Endothelial cell of umbilical vein (primary cell): Measurements from ENCODE around the gene FRYL. TPM values are rescaled to one million over a fixed set of nuclear protein-coding genes. Genes with fewer than 3 reads are reported as not detected.

Experiments
- BruUV-seq: library from RNA; stranded (reverse); fragments of 400-500 nt; replicated peaks from 2 replicates; lab custom pipeline; 2021; lab: Mats Ljungman, UMichigan
- CTCF ChIA-PET: fragments of 300-600, 350-600 bp; sonication (Branson Sonifier 250); formaldehyde crosslinking; loops from one replicate; lab custom pipeline; 2021; ENCODE audit warnings: antibody characterized with exemption, inconsistent platforms; lab: Charles Lee
- POLR2A ChIA-PET: fragments of 300-600, 350-600 bp; sonication (Branson Sonifier 250); formaldehyde crosslinking; loops from one replicate; lab custom pipeline; 2021; ENCODE audit warnings: antibody characterized with exemption, inconsistent platforms; lab: Charles Lee
- DNase-seq: peaks from one replicate; pipeline ENCODE4 v3.0.0-alpha.2; 2011; ENCODE audit warnings: low read depth, low spot score
- FAIRE-seq: peaks from 2 replicates; lab custom pipeline; 2011; peaks lifted over from hg19 to GRCh38; lab: Jason Lieb, UNC
- H2AFZ ChIP-seq: 2 replicates; pipeline ENCODE4 v1.6.0; 2012; ENCODE audit warnings: low read depth, low read length, control low read depth, inconsistent platforms
- H3K27ac ChIP-seq: 2 replicates; pipeline ENCODE4 v1.5.1; 2011; ENCODE audit warnings: low read depth, mild to moderate bottlenecking, control low read depth, low read length, moderate library complexity; ENCODE audit not compliant: insufficient read depth
- H3K27me3 ChIP-seq, 2 experiments: 2 replicates each; pipeline versions ENCODE4 v1.6.0 to v1.6.1; 2011; ENCODE audit warnings: low read length in 2 of 2, mixed read lengths in 1 of 2; ENCODE audit not compliant: control insufficient read depth in 2 of 2, insufficient read depth in 2 of 2
- H3K36me3 ChIP-seq, 2 experiments: 2 replicates in 1 of 2; 3 replicates in 1 of 2; pipeline ENCODE4 v1.5.1; 2011; ENCODE audit warnings: low read length in 2 of 2, mild to moderate bottlenecking in 1 of 2, moderate library complexity in 1 of 2; ENCODE audit not compliant: control insufficient read depth in 2 of 2, insufficient read depth in 2 of 2; ENCODE audit errors: extremely low read depth in 1 of 2
- H3K4me1 ChIP-seq: 3 replicates; pipeline ENCODE4 v1.5.1; 2011; ENCODE audit warnings: mild to moderate bottlenecking, low read length; ENCODE audit not compliant: control insufficient read depth, insufficient read depth; ENCODE audit errors: extremely low read depth
- H3K4me2 ChIP-seq: 2 replicates; pipeline ENCODE4 v1.6.1; 2011; ENCODE audit warnings: low read length, control low read depth, mixed read lengths; ENCODE audit not compliant: insufficient read depth
- H3K4me3 ChIP-seq, 3 experiments: fragments of 200-600 bp in 1 of 3; sonication (generic), shearing (Covaris generic) in 1 of 3; replicated peaks in 1 of 3; 2 replicates each; pipeline ENCODE4 v1.5.1; 2011 to 2016; ENCODE audit warnings: control low read depth in 3 of 3, low read length in 3 of 3, mild to moderate bottlenecking in 2 of 3, inconsistent platforms in 1 of 3, low read depth in 1 of 3, moderate library complexity in 1 of 3; ENCODE audit not compliant: insufficient read depth in 1 of 3
- H3K79me2 ChIP-seq: 2 replicates; pipeline ENCODE4 v1.6.0; 2012; ENCODE audit warnings: low read length, inconsistent platforms; ENCODE audit not compliant: control insufficient read depth, insufficient read depth
- H3K9ac ChIP-seq: replicated peaks from 2 replicates; pipeline ENCODE3; 2011; ENCODE audit warnings: low read length, control low read depth; ENCODE audit not compliant: insufficient read depth; ENCODE audit errors: extremely low read depth
- H3K9me1 ChIP-seq: replicated peaks from 3 replicates; pipeline ENCODE4 v1.6.0; 2011; ENCODE audit warnings: mild to moderate bottlenecking, low read length; ENCODE audit not compliant: control insufficient read depth, insufficient read depth; ENCODE audit errors: extremely low read depth
- H3K9me3 ChIP-seq: replicated peaks from 2 replicates; pipeline ENCODE4 v1.5.1; 2012; ENCODE audit warnings: low read length, inconsistent platforms; ENCODE audit not compliant: control insufficient read depth, insufficient read depth
- H4K20me1 ChIP-seq: replicated peaks from 2 replicates; pipeline ENCODE3; 2011; ENCODE audit warnings: mild to moderate bottlenecking, low read length; ENCODE audit not compliant: control insufficient read depth, insufficient read depth; ENCODE audit errors: extremely low read depth
- EZH2 ChIP-seq: IDR thresholded peaks from 2 replicates; pipeline ENCODE4 v1.6.1; 2012; ENCODE audit warnings: borderline replicate concordance, low read depth, mild to moderate bottlenecking, moderate library complexity, low read length, inconsistent platforms; ENCODE audit not compliant: severe bottlenecking
- FOS ChIP-seq: IDR thresholded peaks from 2 replicates; pipeline ENCODE4 v1.6.1; 2011; ENCODE audit warnings: mild to moderate bottlenecking, low read length, moderate library complexity, borderline replicate concordance; ENCODE audit not compliant: insufficient read depth
- GATA2 ChIP-seq: IDR thresholded peaks from 2 replicates; pipeline ENCODE4 v1.7.0; 2011; ENCODE audit warnings: low read depth, mild to moderate bottlenecking, moderate library complexity, mixed read lengths, low read length; ENCODE audit not compliant: insufficient read length, insufficient read depth
- JUN ChIP-seq: IDR thresholded peaks from 2 replicates; pipeline ENCODE4 v1.6.1; 2011; ENCODE audit warnings: borderline replicate concordance, low read depth; ENCODE audit not compliant: insufficient read length, insufficient read depth
- MYC ChIP-seq: IDR thresholded peaks from one replicate; pipeline ENCODE4 v1.6.1; 2011; ENCODE audit warnings: mild to moderate bottlenecking, low read depth, low read length
- POLR2A ChIP-seq: IDR thresholded peaks from 2 replicates; pipeline ENCODE4 v1.6.1; 2012; ENCODE audit warnings: low read depth, mild to moderate bottlenecking, control low read depth, low read length
- POLR2AphosphoS5 ChIP-seq: IDR thresholded peaks from 2 replicates; pipeline ENCODE4 v1.6.1; 2012; ENCODE audit warnings: low read depth, mild to moderate bottlenecking, control low read depth, low read length, moderate library complexity; ENCODE audit not compliant: insufficient read depth
- dilution Hi-C: fragments of 300-500 bp; cut with MboI; formaldehyde crosslinking; loops from one replicate; pipeline ENCODE4 v1.15.0; 2019; ENCODE audit warnings: low sequenced_read_pairs; ENCODE audit not compliant: extremely low pct_ligation_motif_present
- intact Hi-C: fragments of 100-400 bp; cut with micrococcal nuclease; formaldehyde crosslinking; loops from one replicate; pipeline ENCODE4 v1.10.0; 2022
- polyA plus RNA-seq, 4 experiments: library from polyadenylated mRNA; depleted of rRNA in 3 of 4; stranded (reverse) in 3 of 4; unstranded in 1 of 4; fragments of >200 nt; gene quantifications; 2 replicates each; pipeline versions ENCODE4 v1.2.1 to v1.2.3, GENCODE V29; 2011 to 2012; ENCODE audit warnings: missing spikeins in 1 of 4
- total RNA-seq: library from RNA; stranded (reverse); gene quantifications from 2 replicates; pipeline ENCODE4 v1.2.3, GENCODE V29; 2021
- TF ChIP-seq, protein P1 (sequence below): IDR thresholded peaks from 2 replicates; pipeline ENCODE4 v1.6.1; 2011; ENCODE audit not compliant: insufficient read depth, insufficient read length
- TF ChIP-seq, protein P2 (sequence below), 2 donors: IDR thresholded peaks; 1 replicate in 1 of 2; 2 replicates in 1 of 2; pipeline ENCODE4 v1.5.1; 2011; ENCODE audit warnings: low read length in 2 of 2, mild to moderate bottlenecking in 2 of 2, moderate library complexity in 2 of 2, control low read depth in 1 of 2, inconsistent platforms in 1 of 2, low read depth in 1 of 2; ENCODE audit not compliant: insufficient read depth in 1 of 2; ENCODE audit errors: extremely low read depth in 1 of 2

The FRYL gene
- total and polyA plus RNA-seq, 2 donors (not counting 3 experiments of a cell fraction or from before 2014, with no cell fraction given): 17.0 to 84.9 TPM

DNA sequence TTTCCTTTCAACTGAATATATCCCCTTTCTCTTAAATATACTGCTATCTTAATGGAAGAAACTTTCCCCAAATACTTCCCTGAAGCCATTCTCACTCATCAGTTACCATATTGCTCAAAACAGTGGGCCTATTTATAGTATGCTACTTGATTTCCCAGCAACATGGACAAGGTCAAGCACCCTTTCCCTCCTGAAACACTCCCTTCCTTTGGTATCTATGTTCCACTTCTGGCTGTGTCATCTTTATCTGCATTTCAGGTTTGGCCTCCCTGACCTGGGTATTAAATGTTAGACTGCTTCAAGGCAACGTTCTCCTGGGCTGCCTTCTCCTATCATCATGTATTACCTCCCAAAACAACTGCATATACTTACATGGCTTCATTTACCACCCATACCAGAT is 188.7 kb downstream of the FRYL start:
- Histone ChIP-seq H4K20me1 (no peaks in the 10 kb centered on the region), H3K27me3 (no peaks in the 10 kb centered on the region), H3K79me2 (peaks cover 2% of the 10 kb centered on the region), H3K36me3 (peaks cover 3 to 4% of the 10 kb centered on the region in 2 experiments), H3K27ac (no peak overlapping the region), H3K9me3 (no peaks in the 10 kb centered on the region), H3K9me1 (no peaks in the 10 kb centered on the region), H3K9ac (no peak overlapping the region), H2AFZ (no peak overlapping the region), H3K4me1 (peaks cover 49% of the 10 kb centered on the region), H3K4me2 (no peak overlapping the region), H3K4me3 (no peak overlapping the region)
- no peak for FAIRE-seq
- no peak for TF ChIP-seq GATA2
- TF ChIP-seq JUN: no peak
- no peak for TF ChIP-seq FOS
- no peak for TF ChIP-seq EZH2
- TF ChIP-seq POLR2AphosphoS5: no peak
- TF ChIP-seq, protein P1, sequence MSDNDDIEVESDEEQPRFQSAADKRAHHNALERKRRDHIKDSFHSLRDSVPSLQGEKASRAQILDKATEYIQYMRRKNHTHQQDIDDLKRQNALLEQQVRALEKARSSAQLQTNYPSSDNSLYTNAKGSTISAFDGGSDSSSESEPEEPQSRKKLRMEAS: no peak
- TF ChIP-seq, protein P2, sequence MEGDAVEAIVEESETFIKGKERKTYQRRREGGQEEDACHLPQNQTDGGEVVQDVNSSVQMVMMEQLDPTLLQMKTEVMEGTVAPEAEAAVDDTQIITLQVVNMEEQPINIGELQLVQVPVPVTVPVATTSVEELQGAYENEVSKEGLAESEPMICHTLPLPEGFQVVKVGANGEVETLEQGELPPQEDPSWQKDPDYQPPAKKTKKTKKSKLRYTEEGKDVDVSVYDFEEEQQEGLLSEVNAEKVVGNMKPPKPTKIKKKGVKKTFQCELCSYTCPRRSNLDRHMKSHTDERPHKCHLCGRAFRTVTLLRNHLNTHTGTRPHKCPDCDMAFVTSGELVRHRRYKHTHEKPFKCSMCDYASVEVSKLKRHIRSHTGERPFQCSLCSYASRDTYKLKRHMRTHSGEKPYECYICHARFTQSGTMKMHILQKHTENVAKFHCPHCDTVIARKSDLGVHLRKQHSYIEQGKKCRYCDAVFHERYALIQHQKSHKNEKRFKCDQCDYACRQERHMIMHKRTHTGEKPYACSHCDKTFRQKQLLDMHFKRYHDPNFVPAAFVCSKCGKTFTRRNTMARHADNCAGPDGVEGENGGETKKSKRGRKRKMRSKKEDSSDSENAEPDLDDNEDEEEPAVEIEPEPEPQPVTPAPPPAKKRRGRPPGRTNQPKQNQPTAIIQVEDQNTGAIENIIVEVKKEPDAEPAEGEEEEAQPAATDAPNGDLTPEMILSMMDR (IDR thresholded peaks at IDR 0.05; ENCODE audit: extremely low read depth in 1 of 2, insufficient read depth in 1 of 2, low read depth in 1 of 2, low read length in 2 of 2): no peak
- no peak for TF ChIP-seq POLR2A
- TF ChIP-seq MYC: no peak
- POLR2A ChIA-PET: no interaction called here
- dilution Hi-C loops: no loop called here
- no peak for DNase-seq
- no TSS peak for BruUV-seq
- intact Hi-C loops: loop anchor here (5.0 kb wide), 2 partner anchors 76 to 186 kb away; no protein-coding TSS in a partner anchor
- CTCF ChIA-PET: interaction anchor here (0.9 to 2.6 kb wide), 3 partner anchors 13 to 367 kb away, joined by 3 to 17 read pairs (median 3); no protein-coding TSS in a partner anchor
